HG03432 (cell line): Measurements from ENCODE around the gene ANAPC2.

Source experiments
- ATAC-seq: cut with Tn5 transposase; IDR thresholded peaks from one replicate; pipeline ENCODE4 v1.9.1; 2021; ENCODE audit warnings: mild to moderate bottlenecking, moderate library complexity; ENCODE audit not compliant: unreplicated experiment

Gene ANAPC2

DNA sequence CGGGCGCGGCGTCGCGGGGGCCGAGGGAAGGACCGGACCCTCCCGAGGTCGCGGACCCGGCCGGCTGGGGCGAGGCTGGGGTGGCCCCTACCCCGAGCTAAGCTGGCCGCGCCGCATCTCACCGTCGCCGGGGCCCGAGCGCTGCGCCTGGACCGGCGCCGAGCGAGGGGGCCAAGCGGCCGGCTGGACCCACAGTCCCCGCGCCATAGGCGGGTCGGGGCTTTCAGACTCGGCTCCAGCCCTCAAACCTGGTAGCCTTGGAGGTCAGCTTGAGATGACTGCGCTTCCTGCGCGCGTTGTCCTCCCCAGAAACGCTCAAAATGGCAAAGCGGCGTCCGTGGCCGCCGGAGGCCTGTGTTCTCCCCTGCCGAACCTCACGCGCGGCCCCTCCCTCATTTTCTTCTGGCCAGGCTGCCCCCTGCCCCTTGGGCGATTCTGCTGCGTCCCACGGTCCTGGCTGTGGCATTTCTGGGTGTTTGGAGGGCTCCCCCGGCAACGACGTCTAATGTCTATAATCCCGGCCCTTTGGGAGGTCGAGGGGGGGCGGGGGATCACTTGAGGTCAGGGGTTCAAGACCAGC is 58.1 kb downstream of the ANAPC2 start:
- peak; percentile 28 for ATAC-seq

DNA sequence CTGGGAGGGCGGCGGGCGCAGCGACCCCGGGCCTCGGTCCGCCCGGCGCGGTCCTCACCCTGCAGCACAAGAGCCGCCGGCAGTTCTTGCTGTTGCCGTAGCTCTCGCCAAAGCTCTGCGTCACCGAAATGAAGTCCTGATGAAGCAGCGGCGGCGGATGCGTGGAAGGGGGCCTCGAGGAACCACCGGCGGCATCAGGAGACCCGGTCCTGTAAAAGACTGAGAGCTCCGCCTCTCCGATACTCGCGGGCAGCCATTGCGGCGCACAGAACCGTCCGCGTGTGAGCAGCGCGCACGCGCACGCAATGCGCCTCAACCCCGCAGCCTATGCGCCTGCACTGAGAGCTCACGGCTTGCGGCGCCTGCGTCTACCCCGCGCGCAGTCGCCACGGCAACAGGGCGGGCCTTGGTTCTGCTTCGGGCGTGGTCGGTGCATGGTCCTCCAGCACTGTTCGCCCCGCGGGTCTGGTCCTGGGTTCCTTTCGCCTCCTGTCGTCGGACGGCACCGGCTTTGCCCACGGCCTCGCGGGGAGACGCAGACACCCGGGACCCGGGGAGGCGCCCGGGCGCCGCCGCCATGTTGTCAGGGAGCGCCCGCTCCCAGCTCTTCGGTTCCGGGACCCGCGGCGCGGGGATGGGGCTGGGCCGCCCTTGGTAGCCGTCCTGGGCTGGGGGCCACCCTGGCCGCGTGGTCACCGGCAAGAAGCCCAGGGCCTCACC is 58.7 kb downstream of the ANAPC2 start:
- peak; percentile 82 for ATAC-seq

DNA sequence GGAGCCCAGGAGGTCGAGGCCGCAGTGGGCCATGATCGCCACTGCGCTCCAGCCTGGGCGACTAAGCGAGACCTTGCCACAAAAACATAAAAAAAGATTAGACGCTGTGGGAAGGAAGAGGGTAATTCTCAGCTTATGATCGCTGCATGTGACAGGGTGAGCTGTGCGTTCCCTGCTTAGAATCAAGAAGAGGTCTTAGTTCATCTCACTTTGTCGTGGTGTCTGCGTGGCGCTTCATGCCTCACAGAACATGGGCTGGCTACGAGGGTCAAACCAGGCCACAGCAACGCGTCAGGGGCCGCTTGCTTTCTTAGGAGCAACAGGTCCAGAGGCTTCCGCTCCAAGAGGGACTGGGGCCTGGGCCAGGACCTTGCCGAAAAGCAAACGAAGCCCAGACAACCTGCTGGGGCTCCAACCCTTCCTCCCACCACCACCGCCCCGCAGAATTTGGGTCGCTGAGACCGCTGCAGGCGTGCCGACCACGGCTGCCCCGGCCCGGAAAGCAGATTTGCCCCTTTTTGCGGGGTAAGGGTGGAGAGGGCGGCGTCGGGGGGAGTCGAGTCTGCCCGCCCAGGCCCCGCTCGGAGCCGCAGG is 59.4 kb downstream of the ANAPC2 start:
- peak; percentile 15 for ATAC-seq

DNA sequence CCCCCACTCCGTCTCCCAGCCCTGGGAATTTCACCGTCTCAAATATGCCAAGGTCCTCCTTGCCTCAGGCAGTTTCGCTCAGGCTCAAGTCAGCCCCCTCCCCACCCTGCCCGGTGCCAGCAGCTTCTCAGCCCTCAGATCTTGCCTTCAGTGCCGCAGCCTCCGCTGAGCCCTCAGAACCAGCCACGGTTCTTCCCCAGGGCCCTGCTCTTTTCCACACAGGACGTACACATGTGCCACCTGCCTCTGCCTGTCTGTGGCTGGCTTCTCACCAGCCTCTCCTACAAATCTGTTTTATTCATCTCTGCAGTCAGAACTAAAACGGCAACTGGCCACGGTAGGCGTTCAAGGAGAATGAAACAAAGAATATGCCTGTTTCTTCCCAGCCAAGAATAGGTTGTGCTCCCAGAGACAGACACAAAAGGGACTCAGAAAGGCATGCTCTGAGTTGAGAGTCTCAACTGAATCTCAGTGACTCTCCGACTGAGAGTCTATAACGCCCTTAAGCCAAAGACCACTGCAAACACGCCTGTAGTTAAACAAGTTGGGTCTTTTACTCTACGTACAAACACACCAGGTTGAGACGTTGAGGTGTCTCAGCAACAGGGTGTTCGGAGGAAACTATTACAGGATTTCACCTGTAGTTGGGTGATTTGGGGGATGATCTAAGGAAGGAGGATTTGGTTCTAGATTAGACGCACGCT is 60.0 kb downstream of the ANAPC2 start:
- no peak for ATAC-seq

DNA sequence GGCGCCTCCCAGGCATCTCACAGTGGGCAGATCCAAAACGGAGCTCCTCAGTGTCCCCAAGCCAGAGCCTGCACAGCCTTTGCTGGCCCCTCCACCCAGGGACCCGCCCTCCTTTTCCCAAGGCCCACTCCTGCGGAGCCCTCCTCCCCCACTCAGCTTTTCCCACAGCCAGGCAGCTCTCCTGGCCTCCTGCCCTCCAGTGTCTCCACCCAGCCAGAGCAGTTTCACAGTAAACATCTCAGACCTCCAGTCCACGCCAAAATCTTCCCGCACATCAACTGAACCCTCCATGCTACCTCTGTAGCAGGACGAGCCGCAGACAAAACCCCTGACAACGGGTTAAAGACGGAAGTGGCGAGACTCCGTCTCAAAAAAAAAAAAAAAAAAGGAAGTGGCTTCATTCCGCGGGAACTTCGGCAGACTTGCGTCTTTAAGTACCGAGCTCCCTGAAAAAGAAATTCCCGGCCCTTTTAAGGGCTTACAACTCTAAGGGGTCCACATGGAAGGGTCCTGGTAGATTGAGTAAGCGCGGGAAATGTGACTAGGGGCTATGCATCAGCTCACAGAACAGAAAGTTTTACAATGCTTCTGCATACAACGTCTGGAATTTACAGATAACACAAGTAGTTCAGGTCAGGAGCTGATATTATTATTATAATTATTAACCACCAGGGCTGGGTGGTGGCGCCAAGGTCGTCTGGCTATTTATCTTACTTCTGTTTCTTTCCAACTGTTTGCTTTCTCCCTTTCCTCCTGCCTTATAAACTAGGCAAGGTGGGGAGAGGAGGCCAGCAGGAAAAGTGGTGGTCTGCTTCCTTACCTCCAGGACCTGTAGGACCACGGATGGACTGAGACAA is 60.8 kb downstream of the ANAPC2 start:
- no peak for ATAC-seq

DNA sequence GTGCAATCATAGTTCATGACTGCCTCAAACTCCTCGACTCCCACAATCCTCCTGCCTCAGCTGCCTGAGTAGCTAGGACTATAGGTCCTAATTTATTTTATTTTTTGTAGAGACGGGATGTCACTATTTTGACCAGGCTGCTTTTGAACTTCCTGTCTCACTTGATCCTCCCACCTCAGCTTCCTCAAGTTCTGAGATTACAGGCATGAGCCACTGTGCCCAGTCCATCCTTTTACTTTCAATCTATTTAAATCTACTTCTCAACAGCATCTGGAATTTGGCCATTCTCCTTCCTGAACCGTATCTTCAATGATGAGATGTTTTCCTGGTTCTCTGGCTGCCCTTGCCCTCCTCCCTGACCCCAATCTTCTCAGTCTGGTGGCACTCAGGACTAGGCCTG is 61.6 kb downstream of the ANAPC2 start:
- ATAC-seq, result no peak
